ENCODE measurements around the gene MDM1. TPM values are rescaled to one million over a fixed set of nuclear protein-coding genes. Genes with fewer than 3 reads are reported as not detected.

The MDM1 gene
- total and polyA plus RNA-seq, 8 donors = 9.3 to 47.5 (median 41.5) TPM

- Histone ChIP-seq H3K4me3 (no peak overlapping the region), H3K36me3 (no peaks in the 10 kb centered on the region), H3K27ac (no peak overlapping the region), H3K27me3 (no peaks in the 10 kb centered on the region), H3K4me1 (peaks cover 0 to under 1% of the 10 kb centered on the region in 2 donors), H3K9me3 (no peaks in the 10 kb centered on the region)
- TF ChIP-seq CTCF (IDR thresholded peaks at IDR 0.05) = no peak
- DNase-seq = no peak
- ATAC-seq = no peak
- intact Hi-C loops (cut with DNase I) = no loop called here
Observed at GRCh38 chr12:68246350-68246749, 85.8 kb downstream of the MDM1 start.

GRCh38 chr12:68245180-68246021 is 86.8 kb downstream of the MDM1 start:
- ATAC-seq (peak; percentile 57), DNase-seq (peak in 2 of 4 donors; percentile 63 to 70)
- Histone ChIP-seq H3K27me3 (no peaks in the 10 kb centered on the region), H3K4me1 (peaks cover 0 to 10% of the 10 kb centered on the region in 2 donors), H3K27ac (peak overlapping the region in 1 of 2 donors; percentile 61), H3K36me3 (no peaks in the 10 kb centered on the region), H3K9me3 (no peaks in the 10 kb centered on the region), H3K4me3 (no peak overlapping the region)
- intact Hi-C loops (cut with DNase I) = no loop called here
- TF ChIP-seq CTCF (IDR thresholded peaks at IDR 0.05) = no peak

Other genes starting within 250 kb of the MDM1 start
- under 1 TPM in 1 of 2 donors, not detected in 1; 0.60 TPM for gene IFNG, start 172.6 kb downstream of the MDM1 start, total RNA-seq
- under 1 TPM in 1 of 6 donors, not detected in 5; 0.18 TPM for gene IFNG, start 172.6 kb downstream of the MDM1 start, polyA plus RNA-seq (ENCODE audit: insufficient read length in 6 of 6)
- not detected for gene IL26, start 106.6 kb downstream of the MDM1 start, total RNA-seq
- gene IL26, start 106.6 kb downstream of the MDM1 start, polyA plus RNA-seq (ENCODE audit: insufficient read length in 6 of 6) = not detected
- gene IL22, start 78.8 kb downstream of the MDM1 start, total RNA-seq = not detected
- not detected for gene IL22, start 78.8 kb downstream of the MDM1 start, polyA plus RNA-seq (ENCODE audit: insufficient read length in 6 of 6)